ENCODE data around the gene COQ10A. TPM values are rescaled to one million over a fixed set of nuclear protein-coding genes. Genes with fewer than 3 reads are reported as not detected.

The COQ10A gene
- polyA plus RNA-seq, 2 donors: 5.5 to 7.0 TPM

- H3K9me3 ChIP-seq (ENCODE audit: control insufficient read depth in 2 of 2, insufficient read depth in 1 of 2, low read depth in 1 of 2, low read length in 1 of 2): no peaks in the 10 kb centered on the region
- no peaks in the 10 kb centered on the region for H3K27me3 ChIP-seq (ENCODE audit: control insufficient read depth in 1 of 2, insufficient read depth in 2 of 2, low read length in 2 of 2)
- H3K4me3 ChIP-seq (ENCODE audit: low read depth in 1 of 2, low read length in 2 of 2): peak overlapping the region; percentile 50 to 79
- peaks cover 4% of the 10 kb centered on the region in 2 donors for H3K4me1 ChIP-seq (ENCODE audit: control insufficient read depth in 2 of 2, insufficient read depth in 2 of 2, low read length in 1 of 2)
- H3K36me3 ChIP-seq (ENCODE audit: control insufficient read depth in 2 of 2, insufficient read depth in 2 of 2, low read length in 1 of 2): peaks cover 0 to 2% of the 10 kb centered on the region in 2 donors
- WGBS, 2 donors: 36 to 43% methylated on average over 21 of the region's 21 CpGs
- H3K27ac ChIP-seq (ENCODE audit: low read depth in 2 of 2, low read length in 1 of 2): peak overlapping the region; percentile 94 to 95
Measured at GRCh38 chr12:56300644-56301464, 34.1 kb downstream of the COQ10A start.

DNA sequence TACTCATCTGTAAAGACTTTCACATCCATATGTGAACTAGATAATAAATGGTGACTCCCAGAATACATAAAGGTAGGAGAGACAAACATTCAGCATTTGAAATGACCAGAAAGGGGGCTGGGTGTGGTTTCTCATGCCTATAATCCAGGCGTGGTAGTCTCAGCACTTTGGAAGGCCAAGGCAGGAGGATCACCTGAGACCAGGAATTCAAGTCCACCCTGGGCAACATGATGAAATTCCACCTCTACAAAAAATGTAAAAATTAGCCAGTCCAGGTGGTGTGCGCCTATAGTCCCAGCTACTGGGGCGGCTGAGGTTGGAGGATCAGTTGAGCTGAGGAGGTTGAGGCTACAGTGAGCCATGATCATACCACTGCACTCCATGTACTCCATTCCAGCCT is 37.5 kb downstream of the COQ10A start:
- no peak overlapping the region for H3K4me3 ChIP-seq (ENCODE audit: low read depth in 1 of 2, low read length in 2 of 2)

GRCh38 chr12:56304872-56305590 is 38.3 kb downstream of the COQ10A start:
- no peaks in the 10 kb centered on the region for H3K4me1 ChIP-seq (ENCODE audit: control insufficient read depth in 2 of 2, insufficient read depth in 2 of 2, low read length in 1 of 2)
- H3K9me3 ChIP-seq (ENCODE audit: control insufficient read depth in 2 of 2, insufficient read depth in 1 of 2, low read depth in 1 of 2, low read length in 1 of 2): no peaks in the 10 kb centered on the region
- 88 to 93% methylated on average over 8 of the region's 8 CpGs for WGBS, 2 donors
- H3K27me3 ChIP-seq (ENCODE audit: control insufficient read depth in 1 of 2, insufficient read depth in 2 of 2, low read length in 2 of 2): no peaks in the 10 kb centered on the region
- H3K36me3 ChIP-seq (ENCODE audit: control insufficient read depth in 2 of 2, insufficient read depth in 2 of 2, low read length in 1 of 2): peaks cover 0 to 5% of the 10 kb centered on the region in 2 donors
- no peak overlapping the region for H3K4me3 ChIP-seq (ENCODE audit: low read depth in 1 of 2, low read length in 2 of 2)
- no peak overlapping the region for H3K27ac ChIP-seq (ENCODE audit: low read depth in 2 of 2, low read length in 1 of 2)

More for the DNA sequence above, 37.5 kb downstream of the COQ10A start:
- no peaks in the 10 kb centered on the region for H3K4me1 ChIP-seq (ENCODE audit: control insufficient read depth in 2 of 2, insufficient read depth in 2 of 2, low read length in 1 of 2)
- no peak overlapping the region for H3K27ac ChIP-seq (ENCODE audit: low read depth in 2 of 2, low read length in 1 of 2)
- H3K36me3 ChIP-seq (ENCODE audit: control insufficient read depth in 2 of 2, insufficient read depth in 2 of 2, low read length in 1 of 2): no peaks in the 10 kb centered on the region
- 88 to 93% methylated on average over 3 of the region's 3 CpGs for WGBS, 2 donors
- H3K27me3 ChIP-seq (ENCODE audit: control insufficient read depth in 1 of 2, insufficient read depth in 2 of 2, low read length in 2 of 2): no peaks in the 10 kb centered on the region
- H3K9me3 ChIP-seq (ENCODE audit: control insufficient read depth in 2 of 2, insufficient read depth in 1 of 2, low read depth in 1 of 2, low read length in 1 of 2): no peaks in the 10 kb centered on the region

GRCh38 chr12:56307221-56307965 is 40.7 kb downstream of the COQ10A start:
- peaks cover 3 to 10% of the 10 kb centered on the region in 2 donors for H3K36me3 ChIP-seq (ENCODE audit: control insufficient read depth in 2 of 2, insufficient read depth in 2 of 2, low read length in 1 of 2)
- H3K9me3 ChIP-seq (ENCODE audit: control insufficient read depth in 2 of 2, insufficient read depth in 1 of 2, low read depth in 1 of 2, low read length in 1 of 2): no peaks in the 10 kb centered on the region
- WGBS, 2 donors: 90 to 92% methylated on average over 7 of the region's 7 CpGs
- H3K4me1 ChIP-seq (ENCODE audit: control insufficient read depth in 2 of 2, insufficient read depth in 2 of 2, low read length in 1 of 2): no peaks in the 10 kb centered on the region
- no peaks in the 10 kb centered on the region for H3K27me3 ChIP-seq (ENCODE audit: control insufficient read depth in 1 of 2, insufficient read depth in 2 of 2, low read length in 2 of 2)
- H3K4me3 ChIP-seq (ENCODE audit: low read depth in 1 of 2, low read length in 2 of 2): no peak overlapping the region
- no peak overlapping the region for H3K27ac ChIP-seq (ENCODE audit: low read depth in 2 of 2, low read length in 1 of 2)

- H3K4me1 ChIP-seq (ENCODE audit: control insufficient read depth in 2 of 2, insufficient read depth in 2 of 2, low read length in 1 of 2): no peaks in the 10 kb centered on the region
- H3K27me3 ChIP-seq (ENCODE audit: control insufficient read depth in 1 of 2, insufficient read depth in 2 of 2, low read length in 2 of 2): no peaks in the 10 kb centered on the region
- no peak overlapping the region for H3K4me3 ChIP-seq (ENCODE audit: low read depth in 1 of 2, low read length in 2 of 2)
- H3K27ac ChIP-seq (ENCODE audit: low read depth in 2 of 2, low read length in 1 of 2): no peak overlapping the region
- peaks cover 3 to 10% of the 10 kb centered on the region in 2 donors for H3K36me3 ChIP-seq (ENCODE audit: control insufficient read depth in 2 of 2, insufficient read depth in 2 of 2, low read length in 1 of 2)
- no peaks in the 10 kb centered on the region for H3K9me3 ChIP-seq (ENCODE audit: control insufficient read depth in 2 of 2, insufficient read depth in 1 of 2, low read depth in 1 of 2, low read length in 1 of 2)
- 90 to 92% methylated on average over 3 of the region's 3 CpGs for WGBS, 2 donors
Measured at GRCh38 chr12:56308714-56309113, 42.0 kb downstream of the COQ10A start.

GRCh38 chr12:56311003-56311402 is 44.3 kb downstream of the COQ10A start:
- Histone ChIP-seq H3K9me3 (ENCODE audit: control insufficient read depth in 2 of 2, insufficient read depth in 1 of 2, low read depth in 1 of 2, low read length in 1 of 2) (no peaks in the 10 kb centered on the region), H3K27ac (ENCODE audit: low read depth in 2 of 2, low read length in 1 of 2) (no peak overlapping the region), H3K27me3 (ENCODE audit: control insufficient read depth in 1 of 2, insufficient read depth in 2 of 2, low read length in 2 of 2) (no peaks in the 10 kb centered on the region), H3K4me1 (ENCODE audit: control insufficient read depth in 2 of 2, insufficient read depth in 2 of 2, low read length in 1 of 2) (peaks cover 2 to 4% of the 10 kb centered on the region in 2 donors), H3K36me3 (ENCODE audit: control insufficient read depth in 2 of 2, insufficient read depth in 2 of 2, low read length in 1 of 2) (peaks cover 3 to 10% of the 10 kb centered on the region in 2 donors), H3K4me3 (ENCODE audit: low read depth in 1 of 2, low read length in 2 of 2) (no peak overlapping the region)
- 94 to 97% methylated on average over 12 of the region's 12 CpGs for WGBS, 2 donors

GRCh38 chr12:56315249-56315621 is 48.5 kb downstream of the COQ10A start:
- H3K4me1 ChIP-seq (ENCODE audit: control insufficient read depth in 2 of 2, insufficient read depth in 2 of 2, low read length in 1 of 2): peaks cover 2 to 4% of the 10 kb centered on the region in 2 donors
- H3K27ac ChIP-seq (ENCODE audit: low read depth in 2 of 2, low read length in 1 of 2): peak overlapping the region; percentile 89 to 97
- H3K36me3 ChIP-seq (ENCODE audit: control insufficient read depth in 2 of 2, insufficient read depth in 2 of 2, low read length in 1 of 2): peaks cover 3 to 9% of the 10 kb centered on the region in 2 donors

GRCh38 chr12:56315622-56316473 is 49.1 kb downstream of the COQ10A start, which contains the start of gene CNPY2:
Gene CNPY2, minus strand, starts transcription at chr12:56315988. Its CDS starts 771 bp downstream, at chr12:56315217.
- WGBS, 2 donors: 0% methylated on average over 62 of the region's 62 CpGs
- Histone ChIP-seq H3K27ac (ENCODE audit: low read depth in 2 of 2, low read length in 1 of 2) (peak within 1 kb of the TSS; percentile 89 to 97), H3K36me3 (ENCODE audit: control insufficient read depth in 2 of 2, insufficient read depth in 2 of 2, low read length in 1 of 2) (peaks cover 0 to 4% of the 10 kb centered on the region in 2 donors), H3K27me3 (ENCODE audit: control insufficient read depth in 1 of 2, insufficient read depth in 2 of 2, low read length in 2 of 2) (no peaks in the 10 kb centered on the region), H3K4me3 (ENCODE audit: low read depth in 1 of 2, low read length in 2 of 2) (peak within 1 kb of the TSS; percentile 92 to 98), H3K4me1 (ENCODE audit: control insufficient read depth in 2 of 2, insufficient read depth in 2 of 2, low read length in 1 of 2) (peaks cover 2 to 4% of the 10 kb centered on the region in 2 donors), H3K9me3 (ENCODE audit: control insufficient read depth in 2 of 2, insufficient read depth in 1 of 2, low read depth in 1 of 2, low read length in 1 of 2) (no peaks in the 10 kb centered on the region)

More at GRCh38 chr12:56315249-56315621, 48.5 kb downstream of the COQ10A start:
- H3K27me3 ChIP-seq (ENCODE audit: control insufficient read depth in 1 of 2, insufficient read depth in 2 of 2, low read length in 2 of 2): no peaks in the 10 kb centered on the region
- H3K4me3 ChIP-seq (ENCODE audit: low read depth in 1 of 2, low read length in 2 of 2): peak overlapping the region; percentile 92 to 98
- H3K9me3 ChIP-seq (ENCODE audit: control insufficient read depth in 2 of 2, insufficient read depth in 1 of 2, low read depth in 1 of 2, low read length in 1 of 2): no peaks in the 10 kb centered on the region
- 1% methylated on average over 11 of the region's 11 CpGs for WGBS, 2 donors
